ENCODE measurements around the gene DIP2B.
"Not testable (repeated sequence)": the region's sequence is repeated elsewhere in the genome, so short reads cannot be mapped to it uniquely, and the experiment has no call there.

DIP2B gene

DNA sequence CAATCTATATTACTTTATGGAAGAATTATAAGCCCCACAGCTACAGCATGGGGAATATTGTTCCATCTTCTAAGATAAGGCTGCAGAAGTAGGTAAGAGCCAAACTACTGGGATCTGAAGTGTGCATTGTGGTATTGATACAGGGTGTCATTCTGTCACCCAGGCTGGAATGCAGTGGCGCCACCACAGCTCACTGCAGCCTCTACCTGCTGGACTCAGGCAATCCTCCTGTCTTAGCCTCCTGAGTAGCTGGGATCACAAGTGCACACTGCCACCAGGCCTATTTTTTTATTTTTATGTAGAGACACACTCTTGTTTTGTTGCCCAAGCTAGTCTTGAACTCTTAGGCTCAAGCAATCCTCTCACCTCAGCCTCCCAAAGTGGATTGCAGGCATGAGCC is 21.3 kb upstream of the DIP2B start:
- TF ChIP-seq, protein P1, sequence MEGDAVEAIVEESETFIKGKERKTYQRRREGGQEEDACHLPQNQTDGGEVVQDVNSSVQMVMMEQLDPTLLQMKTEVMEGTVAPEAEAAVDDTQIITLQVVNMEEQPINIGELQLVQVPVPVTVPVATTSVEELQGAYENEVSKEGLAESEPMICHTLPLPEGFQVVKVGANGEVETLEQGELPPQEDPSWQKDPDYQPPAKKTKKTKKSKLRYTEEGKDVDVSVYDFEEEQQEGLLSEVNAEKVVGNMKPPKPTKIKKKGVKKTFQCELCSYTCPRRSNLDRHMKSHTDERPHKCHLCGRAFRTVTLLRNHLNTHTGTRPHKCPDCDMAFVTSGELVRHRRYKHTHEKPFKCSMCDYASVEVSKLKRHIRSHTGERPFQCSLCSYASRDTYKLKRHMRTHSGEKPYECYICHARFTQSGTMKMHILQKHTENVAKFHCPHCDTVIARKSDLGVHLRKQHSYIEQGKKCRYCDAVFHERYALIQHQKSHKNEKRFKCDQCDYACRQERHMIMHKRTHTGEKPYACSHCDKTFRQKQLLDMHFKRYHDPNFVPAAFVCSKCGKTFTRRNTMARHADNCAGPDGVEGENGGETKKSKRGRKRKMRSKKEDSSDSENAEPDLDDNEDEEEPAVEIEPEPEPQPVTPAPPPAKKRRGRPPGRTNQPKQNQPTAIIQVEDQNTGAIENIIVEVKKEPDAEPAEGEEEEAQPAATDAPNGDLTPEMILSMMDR (IDR thresholded peaks at IDR 0.05), result no peak
- no peak overlapping the region for H3K4me3 Mint-ChIP-seq

DNA sequence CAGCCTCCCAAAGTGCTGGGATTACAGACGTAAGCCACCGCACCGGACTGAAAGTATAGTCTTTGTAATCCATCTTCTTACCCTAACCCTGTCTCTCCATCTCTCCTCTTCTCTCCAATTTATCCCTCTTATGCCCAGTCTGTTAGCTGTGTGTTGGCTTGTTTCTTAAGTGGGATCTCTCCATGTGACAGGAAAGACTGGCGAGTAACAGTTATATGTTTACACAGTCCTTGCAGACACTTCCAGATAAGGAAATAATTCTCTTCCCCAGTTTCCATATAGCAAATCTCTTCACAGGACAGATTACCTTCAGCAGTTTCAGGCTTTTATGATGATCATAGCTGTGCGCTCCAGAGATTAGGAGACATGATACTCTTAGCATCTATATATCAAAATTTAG is 16.0 kb upstream of the DIP2B start:
- TF ChIP-seq, protein P1 (IDR thresholded peaks at IDR 0.05), result no peak
- Mint-ChIP-seq H3K27me3 (ENCODE audit: low read depth, poor library complexity) (no peaks in the 10 kb centered on the region), H3K4me3 (no peak overlapping the region), H3K36me3 (ENCODE audit: low read depth) (no peaks in the 10 kb centered on the region), H3K4me1 (no peaks in the 10 kb centered on the region), H3K9me3 (peaks cover 41% of the 10 kb centered on the region), H3K27ac (no peak overlapping the region)
- DNase-seq, result no peak

More for the DNA sequence above, 21.3 kb upstream of the DIP2B start:
- no peaks in the 10 kb centered on the region for H3K27me3 Mint-ChIP-seq (ENCODE audit: low read depth, poor library complexity)
- H3K4me1 Mint-ChIP-seq, result peaks cover 6% of the 10 kb centered on the region
- peaks cover 3% of the 10 kb centered on the region for H3K36me3 Mint-ChIP-seq (ENCODE audit: low read depth)
- peaks cover 4% of the 10 kb centered on the region for H3K9me3 Mint-ChIP-seq
- no peak for DNase-seq
- no peak overlapping the region for H3K27ac Mint-ChIP-seq

DNA sequence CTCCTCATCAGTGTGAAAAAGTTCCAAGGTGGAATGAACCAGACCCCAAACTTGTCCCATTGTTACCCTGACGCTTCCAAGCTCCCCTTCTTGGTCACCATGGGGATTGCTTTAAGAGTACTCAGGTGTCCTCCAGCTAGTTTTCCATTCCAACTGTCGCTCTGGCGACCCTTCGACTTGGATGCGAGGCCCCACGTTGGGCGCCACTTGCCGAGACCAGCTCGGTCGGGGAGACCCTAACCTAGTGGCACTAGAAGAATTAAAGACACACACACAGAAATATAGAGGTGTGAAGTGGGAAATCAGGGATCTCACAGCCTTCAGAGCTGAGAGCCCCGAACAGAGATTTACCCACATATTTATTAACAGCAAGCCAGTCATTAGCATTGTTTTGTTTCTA is 6.7 kb upstream of the DIP2B start:
- peaks cover 75% of the 10 kb centered on the region for H3K9me3 Mint-ChIP-seq
- peaks cover 16% of the 10 kb centered on the region for H3K36me3 Mint-ChIP-seq (ENCODE audit: low read depth)
- not testable (repeated sequence) for H3K27me3 Mint-ChIP-seq (ENCODE audit: low read depth, poor library complexity); H3K4me3 Mint-ChIP-seq; H3K4me1 Mint-ChIP-seq; H3K27ac Mint-ChIP-seq
- peak; percentile 26 for DNase-seq

DNA sequence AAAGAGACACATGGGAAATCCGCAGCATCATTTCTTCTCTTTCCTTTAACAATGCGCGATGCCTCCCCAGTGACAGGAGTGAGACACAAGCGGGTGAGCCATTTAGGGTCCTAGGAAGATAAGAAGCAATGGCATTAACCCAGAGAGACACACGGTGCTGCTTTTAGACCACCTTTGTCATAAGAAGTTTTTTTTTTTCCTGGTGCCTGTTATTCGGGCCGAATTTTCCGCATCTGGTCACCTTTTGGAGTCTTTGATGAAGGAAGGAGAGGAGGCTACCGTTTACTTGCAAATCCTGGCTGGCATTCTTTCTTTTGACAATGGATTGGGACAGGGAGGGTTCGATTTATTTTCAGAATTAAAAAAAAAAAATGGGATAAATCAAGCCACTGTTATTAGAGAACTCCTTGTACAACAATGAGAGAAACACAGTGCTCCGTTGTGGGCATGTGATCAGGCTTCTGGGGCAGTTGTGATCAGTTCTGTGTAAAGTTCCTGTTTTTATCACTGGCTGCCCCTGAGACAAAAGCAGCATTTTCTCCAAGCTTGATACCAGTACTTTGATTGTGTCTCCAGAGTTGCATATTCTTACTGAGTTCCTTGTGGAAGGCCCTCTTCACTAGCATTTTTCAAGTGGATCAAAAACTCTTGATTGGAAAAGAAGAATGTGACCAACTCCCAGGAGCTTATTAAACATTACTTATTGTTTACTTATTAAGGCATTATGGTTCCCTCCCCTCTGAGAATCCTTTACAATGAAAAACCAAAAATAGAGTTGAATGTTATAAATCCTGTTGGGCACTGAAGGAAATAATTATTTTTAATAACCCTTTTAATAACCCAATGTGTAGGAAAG is 1.1 kb downstream of the DIP2B start:
- DNase-seq, result no peak
- peak overlapping the region; percentile 99 for H3K4me3 Mint-ChIP-seq
- TF ChIP-seq, protein P1 (IDR thresholded peaks at IDR 0.05), result no peak
- peaks cover 4% of the 10 kb centered on the region for H3K27me3 Mint-ChIP-seq (ENCODE audit: low read depth, poor library complexity)
- peak overlapping the region; percentile 92 for H3K27ac Mint-ChIP-seq
- no peaks in the 10 kb centered on the region for H3K36me3 Mint-ChIP-seq (ENCODE audit: low read depth)
- peaks cover 4% of the 10 kb centered on the region for H3K9me3 Mint-ChIP-seq
- H3K4me1 Mint-ChIP-seq, result peaks cover 52% of the 10 kb centered on the region

DNA sequence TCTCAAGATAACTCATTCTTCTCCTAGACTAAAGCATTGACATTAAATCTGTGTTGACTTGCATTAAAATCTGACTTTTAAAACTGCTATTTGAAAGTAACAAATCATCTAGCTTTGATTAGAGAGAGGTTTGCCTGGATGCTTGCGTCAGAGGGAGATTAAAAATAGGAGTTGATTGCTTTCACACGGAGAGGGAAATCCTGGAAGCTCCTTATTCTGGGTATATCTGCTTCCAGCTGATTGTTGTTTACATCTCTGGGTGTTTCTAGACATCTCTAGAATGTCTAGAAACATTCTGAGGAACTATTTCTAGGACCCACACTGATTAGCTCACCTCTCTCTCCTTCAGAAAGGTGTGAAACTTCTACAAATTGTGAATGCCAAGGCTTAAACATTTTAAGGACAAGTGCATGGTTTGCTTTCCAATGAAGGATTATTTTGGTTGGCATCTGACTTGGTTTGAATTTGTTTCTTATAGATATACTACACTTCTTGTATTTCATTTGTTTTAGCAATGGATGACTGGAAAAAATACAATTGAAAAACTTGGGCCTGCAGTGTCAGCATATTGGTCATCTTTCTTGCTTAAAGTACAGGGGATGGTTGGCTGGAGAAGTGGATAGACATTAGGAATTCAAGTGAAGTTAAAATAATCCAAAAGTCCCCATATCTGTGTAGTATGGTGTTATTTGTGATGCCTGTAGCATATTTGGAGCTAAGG is 2.1 kb downstream of the DIP2B start:
- H3K4me3 Mint-ChIP-seq, result peak overlapping the region; percentile 99
- no peak overlapping the region for H3K27ac Mint-ChIP-seq
- DNase-seq, result no peak
- TF ChIP-seq, protein P1 (IDR thresholded peaks at IDR 0.05), result no peak
- H3K9me3 Mint-ChIP-seq, result no peaks in the 10 kb centered on the region
- H3K4me1 Mint-ChIP-seq, result peaks cover 52% of the 10 kb centered on the region
- H3K36me3 Mint-ChIP-seq (ENCODE audit: low read depth), result no peaks in the 10 kb centered on the region
- peaks cover 4% of the 10 kb centered on the region for H3K27me3 Mint-ChIP-seq (ENCODE audit: low read depth, poor library complexity)

DNA sequence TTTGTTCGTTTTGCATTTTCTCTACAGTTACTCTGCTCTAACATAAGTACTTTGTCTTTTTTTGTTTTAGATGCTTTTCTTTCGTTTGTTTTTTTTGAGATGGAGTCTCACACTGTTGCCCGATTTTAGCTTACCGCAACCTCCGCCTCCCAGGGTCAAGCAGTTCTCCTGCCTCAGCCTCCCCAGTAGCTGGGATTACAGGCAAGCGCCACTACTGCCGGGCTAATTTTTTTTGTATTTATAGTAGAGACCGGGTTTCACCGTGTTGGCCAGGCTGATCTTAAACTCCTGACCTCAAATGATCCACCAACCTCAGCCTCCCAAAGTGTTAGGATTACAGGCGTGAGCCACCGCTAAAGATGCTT is 2.7 kb downstream of the DIP2B start:
- Mint-ChIP-seq H3K4me3 (peak overlapping the region; percentile 99), H3K27ac (no peak overlapping the region), H3K9me3 (no peaks in the 10 kb centered on the region), H3K4me1 (peaks cover 52% of the 10 kb centered on the region), H3K36me3 (ENCODE audit: low read depth) (no peaks in the 10 kb centered on the region), H3K27me3 (ENCODE audit: low read depth, poor library complexity) (peaks cover 4% of the 10 kb centered on the region)
- DNase-seq, result no peak
- TF ChIP-seq, protein P1 (IDR thresholded peaks at IDR 0.05), result no peak
